Activated CD8-positive, alpha-beta memory T cell treated with anti-CD3 and anti-CD28 coated beads, Interleukin-2, amount 10 ng/mL, durations not matched to agents 7 days and 5 days (primary cell): Measurements from ENCODE around the gene CAMK2G. TPM values are rescaled to one million over a fixed set of nuclear protein-coding genes. Genes with fewer than 3 reads are reported as not detected.

Experiments used
- ATAC-seq: fragments of 150-1000 bp; cut with Tn5 transposase; one replicate; pipeline ENCODE4 v1.10.0; 2021; ENCODE audit warnings: moderate library complexity
- CTCF ChIA-PET: fragments of 350-600 bp; sonication (Branson Sonifier 250); formaldehyde crosslinking; loops from one replicate; lab custom pipeline; 2021; ENCODE audit warnings: antibody characterized with exemption; lab: Charles Lee
- DNase-seq: peaks from one replicate; pipeline ENCODE4 v3.0.0-alpha.2; 2020
- H3K27ac Mint-ChIP-seq: one replicate; pipeline ENCODE4 v1.8.0; 2021; ENCODE audit warnings: mild to moderate bottlenecking, mixed read lengths
- H3K27me3 Mint-ChIP-seq: one replicate; pipeline ENCODE4 v1.8.0; 2021; ENCODE audit warnings: mixed read lengths
- H3K36me3 Mint-ChIP-seq: one replicate; pipeline ENCODE4 v1.8.0; 2021; ENCODE audit warnings: mild to moderate bottlenecking, mixed read lengths
- H3K4me1 Mint-ChIP-seq: one replicate; pipeline ENCODE4 v1.8.0; 2021; ENCODE audit warnings: mixed read lengths
- H3K4me3 Mint-ChIP-seq: one replicate; pipeline ENCODE4 v1.8.0; 2021; ENCODE audit warnings: mild to moderate bottlenecking, moderate library complexity, mixed read lengths
- H3K9me3 Mint-ChIP-seq: one replicate; pipeline ENCODE4 v1.8.0; 2022; ENCODE audit warnings: low read depth, mixed read lengths
- total RNA-seq, 2 experiments: library from RNA; stranded (reverse); gene quantifications; one replicate each; pipeline ENCODE4 v1.2.3, GENCODE V29; 2021

The CAMK2G gene
- total RNA-seq, 2 experiments from 2014 or later: 30.8 to 49.2 TPM

- ATAC-seq (no peak), DNase-seq (no peak)
- Mint-ChIP-seq H3K4me3 (no peak overlapping the region), H3K9me3 (no peaks in the 10 kb centered on the region), H3K36me3 (no peaks in the 10 kb centered on the region), H3K27me3 (peaks cover 3% of the 10 kb centered on the region), H3K27ac (no peak overlapping the region), H3K4me1 (peaks cover 12% of the 10 kb centered on the region)
- CTCF ChIA-PET: interaction anchor here (0.7 to 18.2 kb wide), 44 partner anchors 8 to 357 kb away, joined by 3 to 642 read pairs (median 5); partner anchors contain the start of genes CAMK2G and PLAU
Measured at GRCh38 chr10:73886661-73887293, 12.4 kb upstream of the CAMK2G start.

GRCh38 chr10:73886085-73886529 is 11.8 kb upstream of the CAMK2G start:
- CTCF ChIA-PET: interaction anchor here (0.5 to 18.2 kb wide), 40 partner anchors 8 to 358 kb away, joined by 3 to 642 read pairs (median 6); partner anchors contain the start of genes CAMK2G and PLAU
- no peaks in the 10 kb centered on the region for H3K9me3 Mint-ChIP-seq
- peak; percentile 97 for ATAC-seq
- H3K4me3 Mint-ChIP-seq: no peak overlapping the region
- peak; percentile 78 for DNase-seq
- H3K27me3 Mint-ChIP-seq: peaks cover 3% of the 10 kb centered on the region
- H3K27ac Mint-ChIP-seq: no peak overlapping the region
- H3K36me3 Mint-ChIP-seq: no peaks in the 10 kb centered on the region
- peaks cover 12% of the 10 kb centered on the region for H3K4me1 Mint-ChIP-seq

GRCh38 chr10:73884017-73884416 is 9.7 kb upstream of the CAMK2G start:
- Mint-ChIP-seq H3K9me3 (no peaks in the 10 kb centered on the region), H3K27ac (no peak overlapping the region), H3K4me1 (peaks cover 23% of the 10 kb centered on the region), H3K27me3 (peaks cover 10% of the 10 kb centered on the region), H3K4me3 (no peak overlapping the region), H3K36me3 (no peaks in the 10 kb centered on the region)
- ATAC-seq (no peak), DNase-seq (no peak)
- CTCF ChIA-PET: interaction anchor here (13.8 to 18.2 kb wide), 2 partner anchors 39 to 56 kb away, joined by 411 to 642 read pairs; no protein-coding TSS in a partner anchor

DNA sequence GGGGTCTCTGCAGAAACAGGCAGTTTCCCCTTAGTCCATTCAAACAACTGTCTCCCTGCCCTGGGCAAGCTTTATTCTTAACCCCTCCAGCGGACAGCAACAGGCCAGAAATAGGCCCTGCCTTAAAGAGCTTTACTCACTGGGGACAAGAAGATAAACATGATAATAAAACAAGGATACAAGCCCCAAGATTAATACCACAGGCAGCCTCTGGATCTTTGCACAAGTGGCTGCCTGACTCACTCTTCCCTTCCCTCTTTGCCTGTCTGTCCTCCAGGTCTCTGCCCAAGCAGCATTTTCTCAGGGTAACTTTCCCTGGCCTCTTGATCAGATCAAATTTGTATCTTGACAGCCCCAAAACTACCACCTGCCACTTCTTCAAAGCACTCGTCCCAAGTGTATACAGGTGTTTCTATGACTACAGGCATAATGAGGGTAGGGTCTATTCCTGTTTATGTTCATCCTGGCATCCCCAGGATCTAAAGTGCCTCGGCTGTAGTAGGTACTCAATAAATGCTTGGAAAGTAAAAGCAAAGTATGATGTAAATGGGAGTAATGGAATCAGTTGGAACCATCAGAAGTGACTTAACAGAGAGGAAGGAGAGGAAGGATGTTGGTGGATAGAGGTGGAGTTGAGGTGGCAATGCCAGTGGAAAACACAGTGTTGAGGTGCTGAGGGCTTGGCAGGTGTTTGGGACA is 7.0 kb upstream of the CAMK2G start:
- peaks cover 32% of the 10 kb centered on the region for H3K4me1 Mint-ChIP-seq
- H3K36me3 Mint-ChIP-seq: no peaks in the 10 kb centered on the region
- H3K9me3 Mint-ChIP-seq: no peaks in the 10 kb centered on the region
- peaks cover 19% of the 10 kb centered on the region for H3K27me3 Mint-ChIP-seq
- no peak overlapping the region for H3K4me3 Mint-ChIP-seq
- no peak overlapping the region for H3K27ac Mint-ChIP-seq
- ATAC-seq: no peak
- no peak for DNase-seq
- CTCF ChIA-PET: interaction anchor here (0.6 to 18.2 kb wide), 10 partner anchors 17 to 202 kb away, joined by 3 to 642 read pairs (median 18); a partner anchor contains a TSS

DNA sequence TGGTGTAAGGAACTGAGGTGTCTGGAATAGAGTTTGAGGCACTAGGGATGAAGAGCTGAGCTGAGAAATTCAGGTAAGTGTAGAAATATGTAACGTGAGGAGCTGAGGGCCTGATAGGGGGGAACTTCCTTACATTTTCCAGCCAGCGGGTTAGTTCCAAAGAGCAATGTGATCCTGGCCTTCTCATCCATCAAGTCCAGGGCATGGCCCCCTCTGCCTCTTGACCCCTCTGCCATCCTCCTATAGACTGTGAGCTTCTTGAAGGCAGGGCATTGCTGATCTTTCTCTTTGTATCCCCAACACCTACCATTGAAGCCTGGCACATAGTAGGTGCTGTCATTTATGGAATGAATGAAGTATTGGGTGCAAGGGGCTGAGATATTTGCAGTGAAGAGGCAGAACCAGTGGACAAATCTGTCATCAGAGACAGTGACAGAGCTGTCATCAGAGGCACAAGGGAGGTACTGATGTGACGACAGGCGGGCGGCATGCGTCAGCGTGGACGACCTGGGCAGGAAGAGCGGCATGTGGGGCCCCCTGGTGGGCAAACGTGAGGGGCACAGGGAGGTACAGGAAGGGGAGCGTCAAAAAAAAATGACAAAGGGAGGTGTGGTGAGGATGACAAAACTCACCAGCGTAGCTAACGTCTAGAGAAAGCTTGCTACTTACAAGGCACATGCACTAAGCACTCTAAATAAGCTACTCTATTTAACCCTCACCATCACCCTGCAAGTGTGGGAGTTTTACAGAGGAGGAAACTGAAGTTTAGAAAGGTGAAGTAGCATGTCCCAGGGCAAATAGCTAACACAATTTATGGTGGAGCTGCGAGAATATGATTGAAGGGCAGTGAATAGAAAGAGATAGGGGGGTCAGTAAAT is 5.2 kb upstream of the CAMK2G start:
- Mint-ChIP-seq H3K27me3 (peaks cover 15% of the 10 kb centered on the region), H3K4me3 (peak overlapping the region; percentile 5), H3K27ac (peak overlapping the region; percentile 66), H3K36me3 (no peaks in the 10 kb centered on the region), H3K4me1 (peaks cover 37% of the 10 kb centered on the region), H3K9me3 (no peaks in the 10 kb centered on the region)
- peak; percentile 98 for ATAC-seq
- CTCF ChIA-PET: interaction anchor here (0.5 to 18.2 kb wide), 43 partner anchors 10 to 1276 kb away, joined by 3 to 642 read pairs (median 5); partner anchors contain the start of genes CHCHD1 and PLAU
- DNase-seq: peak; percentile 96

- Mint-ChIP-seq H3K4me3 (no peak overlapping the region), H3K27me3 (peaks cover 15% of the 10 kb centered on the region), H3K4me1 (peaks cover 38% of the 10 kb centered on the region), H3K36me3 (no peaks in the 10 kb centered on the region), H3K27ac (no peak overlapping the region), H3K9me3 (no peaks in the 10 kb centered on the region)
- CTCF ChIA-PET: interaction anchor here (0.5 to 18.2 kb wide), 13 partner anchors 8 to 106 kb away, joined by 3 to 642 read pairs (median 17); partner anchors contain the start of gene CHCHD1
- DNase-seq (no peak), ATAC-seq (no peak)
Measured at GRCh38 chr10:73878365-73878764, 4.0 kb upstream of the CAMK2G start.

DNA sequence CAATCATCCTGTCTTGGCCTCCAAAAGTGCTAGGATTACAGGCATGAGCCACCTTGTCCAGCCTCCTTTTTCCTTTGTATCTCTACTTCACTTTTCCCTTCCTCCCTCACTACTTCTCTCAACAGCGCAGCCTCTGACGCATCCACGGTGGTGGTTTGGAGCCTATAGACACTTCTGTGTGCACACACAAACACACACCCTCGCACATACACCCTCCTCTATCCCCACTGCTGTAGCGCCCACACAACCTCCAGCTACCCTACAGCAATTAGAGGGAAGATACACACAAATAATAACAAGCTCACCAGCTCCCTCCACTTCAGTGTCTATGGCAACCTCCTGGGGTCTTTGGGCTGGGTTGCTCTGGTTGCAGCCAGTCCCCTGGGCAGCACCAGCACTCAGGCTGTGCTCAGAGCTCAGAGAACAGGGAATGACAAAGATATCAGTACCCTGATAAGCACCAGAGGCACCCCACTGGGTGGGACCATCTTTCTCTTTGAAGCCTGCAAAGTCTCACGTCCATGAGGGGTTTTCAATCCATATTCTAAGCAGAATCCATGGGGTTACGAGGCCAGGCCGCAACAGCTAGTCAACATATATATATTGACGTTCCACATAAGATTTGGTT is 3.3 kb upstream of the CAMK2G start:
- ATAC-seq (no peak), DNase-seq (no peak)
- Mint-ChIP-seq H3K9me3 (no peaks in the 10 kb centered on the region), H3K27me3 (peaks cover 15% of the 10 kb centered on the region), H3K4me1 (peaks cover 45% of the 10 kb centered on the region), H3K4me3 (no peak overlapping the region), H3K36me3 (peaks cover 3% of the 10 kb centered on the region), H3K27ac (no peak overlapping the region)
- CTCF ChIA-PET: interaction anchor here (0.5 to 18.2 kb wide), 9 partner anchors 9 to 359 kb away, joined by 3 to 642 read pairs (median 7); a partner anchor contains a TSS

DNA sequence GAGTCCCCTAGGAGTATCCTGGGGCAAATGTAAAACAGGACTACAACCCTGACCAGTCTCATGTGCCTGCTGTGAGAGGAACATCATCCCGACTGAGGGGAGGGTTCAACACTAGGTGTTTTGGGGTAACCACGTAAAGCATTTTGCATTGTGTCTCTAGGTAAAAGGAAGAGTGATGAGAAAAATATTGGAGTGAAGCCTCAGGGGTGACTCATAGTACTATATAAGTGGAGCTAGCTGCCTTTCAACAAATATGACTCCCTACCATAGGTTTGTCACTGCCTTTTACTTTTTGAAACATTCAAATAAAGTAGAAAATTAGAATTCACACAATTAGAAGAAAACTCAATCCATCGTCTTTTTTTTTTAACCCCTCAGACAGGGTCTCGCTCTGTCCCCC is 2.6 kb upstream of the CAMK2G start:
- H3K9me3 Mint-ChIP-seq: no peaks in the 10 kb centered on the region
- CTCF ChIA-PET: interaction anchor here (0.6 to 18.2 kb wide), 8 partner anchors 9 to 358 kb away, joined by 3 to 642 read pairs (median 9); no protein-coding TSS in a partner anchor
- H3K36me3 Mint-ChIP-seq: peaks cover 10% of the 10 kb centered on the region
- peaks cover 15% of the 10 kb centered on the region for H3K27me3 Mint-ChIP-seq
- peaks cover 52% of the 10 kb centered on the region for H3K4me1 Mint-ChIP-seq
- H3K27ac Mint-ChIP-seq: no peak overlapping the region
- DNase-seq: no peak
- no peak overlapping the region for H3K4me3 Mint-ChIP-seq
- ATAC-seq: no peak

DNA sequence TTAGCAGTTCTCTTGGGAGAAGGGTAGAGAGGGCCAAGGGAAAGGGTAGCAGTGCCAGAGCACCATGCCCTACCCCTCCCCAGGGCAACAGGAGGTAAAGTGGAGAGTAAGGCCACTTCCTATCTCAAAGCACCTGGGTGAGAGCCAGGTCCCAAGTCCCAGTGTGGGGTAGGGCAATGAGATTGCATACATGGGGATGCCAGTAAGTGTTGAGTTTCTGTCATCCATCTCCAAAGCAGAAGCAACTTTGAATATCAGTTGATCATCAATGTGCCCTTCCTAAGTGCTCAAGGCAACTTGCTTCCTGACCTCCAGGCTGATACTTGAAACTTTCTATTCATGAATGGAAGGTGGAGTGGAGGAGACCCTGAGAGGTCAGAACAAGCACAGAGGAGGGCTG is 2.2 kb upstream of the CAMK2G start:
- ATAC-seq (no peak), DNase-seq (no peak)
- no peak overlapping the region for H3K4me3 Mint-ChIP-seq
- CTCF ChIA-PET: interaction anchor here (0.6 to 13.8 kb wide), 8 partner anchors 12 to 358 kb away, joined by 3 to 411 read pairs (median 12); no protein-coding TSS in a partner anchor
- peaks cover 15% of the 10 kb centered on the region for H3K27me3 Mint-ChIP-seq
- peaks cover 13% of the 10 kb centered on the region for H3K36me3 Mint-ChIP-seq
- no peak overlapping the region for H3K27ac Mint-ChIP-seq
- peaks cover 56% of the 10 kb centered on the region for H3K4me1 Mint-ChIP-seq
- no peaks in the 10 kb centered on the region for H3K9me3 Mint-ChIP-seq

DNA sequence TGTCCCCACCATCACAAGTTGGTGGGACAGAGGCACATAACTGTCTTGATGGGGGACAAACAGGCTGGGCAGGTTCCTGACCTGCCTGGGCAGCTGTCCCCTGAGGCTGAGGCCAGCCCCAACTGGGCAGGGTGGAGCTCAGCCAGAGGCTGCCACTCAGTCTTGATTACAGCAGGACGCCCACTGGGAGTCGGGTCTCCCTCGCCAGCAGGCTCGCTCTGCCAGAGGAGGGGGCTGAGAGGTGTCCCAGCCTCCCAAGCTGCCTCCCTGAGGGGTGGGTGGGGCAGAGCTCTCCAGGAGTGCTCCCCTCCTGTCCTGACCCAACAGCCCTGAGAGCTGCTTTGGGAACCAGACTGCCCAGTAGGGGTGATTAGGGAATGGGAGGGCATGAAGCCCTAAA is 1.8 kb upstream of the CAMK2G start:
- H3K27ac Mint-ChIP-seq: no peak overlapping the region
- peaks cover 15% of the 10 kb centered on the region for H3K27me3 Mint-ChIP-seq
- CTCF ChIA-PET: interaction anchor here (2.1 to 13.8 kb wide), 5 partner anchors 13 to 65 kb away, joined by 6 to 411 read pairs (median 12); no protein-coding TSS in a partner anchor
- peaks cover 16% of the 10 kb centered on the region for H3K36me3 Mint-ChIP-seq
- peaks cover 59% of the 10 kb centered on the region for H3K4me1 Mint-ChIP-seq
- H3K4me3 Mint-ChIP-seq: no peak overlapping the region
- DNase-seq (no peak), ATAC-seq (no peak)
- H3K9me3 Mint-ChIP-seq: no peaks in the 10 kb centered on the region

DNA sequence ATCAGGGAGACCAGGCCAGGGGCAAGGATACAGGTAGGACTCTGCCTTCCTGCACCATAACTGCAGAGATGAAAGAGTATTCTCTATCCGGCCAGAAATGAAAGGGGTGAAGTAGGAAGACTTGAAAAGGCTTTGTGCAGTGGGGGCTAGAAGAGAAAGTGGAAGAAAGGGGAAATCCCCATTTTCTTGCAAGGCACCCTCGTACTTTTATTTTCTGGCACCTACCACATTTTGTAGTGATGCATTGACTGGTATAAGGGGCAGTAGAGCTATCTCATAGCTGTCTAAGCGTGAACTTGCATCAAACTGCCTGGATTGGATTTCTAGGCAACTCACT is 752 bp upstream of the CAMK2G start:
- peak; percentile 9 for ATAC-seq
- peak overlapping the region; percentile 74 for H3K4me3 Mint-ChIP-seq
- CTCF ChIA-PET: interaction anchor here (1.3 to 13.8 kb wide), 8 partner anchors 11 to 91 kb away, joined by 3 to 411 read pairs (median 8); no protein-coding TSS in a partner anchor
- peaks cover 21% of the 10 kb centered on the region for H3K36me3 Mint-ChIP-seq
- no peaks in the 10 kb centered on the region for H3K9me3 Mint-ChIP-seq
- peaks cover 67% of the 10 kb centered on the region for H3K4me1 Mint-ChIP-seq
- peaks cover 12% of the 10 kb centered on the region for H3K27me3 Mint-ChIP-seq
- peak; percentile 52 for DNase-seq
- H3K27ac Mint-ChIP-seq: peak overlapping the region; percentile 16

DNA sequence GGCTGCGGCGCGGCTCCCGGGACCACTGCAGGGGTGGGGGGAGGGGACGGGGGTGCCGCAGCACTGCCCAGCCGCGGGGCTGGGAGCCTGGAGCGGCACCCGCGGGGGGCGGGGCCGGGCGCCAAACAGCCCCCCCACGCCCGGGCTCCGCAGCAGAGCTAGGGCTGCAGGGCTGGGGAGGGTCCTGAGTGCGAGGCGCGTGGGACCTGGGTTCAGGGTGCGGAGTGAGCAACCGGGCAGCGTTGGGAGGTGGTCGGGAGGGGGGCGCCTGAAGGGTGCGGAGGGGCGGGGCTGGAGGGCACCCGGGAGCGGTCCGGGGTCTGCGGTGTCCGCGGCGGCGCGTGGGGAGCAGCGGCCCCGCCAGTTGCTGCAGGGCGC is 528 bp downstream of the CAMK2G start:
- H3K36me3 Mint-ChIP-seq: peaks cover 23% of the 10 kb centered on the region
- H3K27me3 Mint-ChIP-seq: peaks cover 9% of the 10 kb centered on the region
- CTCF ChIA-PET: interaction anchor here (0.9 to 13.8 kb wide), 5 partner anchors 10 to 90 kb away, joined by 3 to 411 read pairs (median 7); no protein-coding TSS in a partner anchor
- peaks cover 59% of the 10 kb centered on the region for H3K4me1 Mint-ChIP-seq
- no peak for DNase-seq
- no peak overlapping the region for H3K27ac Mint-ChIP-seq
- peak overlapping the region; percentile 74 for H3K4me3 Mint-ChIP-seq
- no peaks in the 10 kb centered on the region for H3K9me3 Mint-ChIP-seq
- peak; percentile 8 for ATAC-seq
